ENCODE measurements around the gene ARL16. TPM values are rescaled to one million over a fixed set of nuclear protein-coding genes. Genes with fewer than 3 reads are reported as not detected.

Gene ARL16
- polyA plus RNA-seq (ENCODE audit: insufficient read length), result 28.2 TPM

GRCh38 chr17:81683584-81684441, at the start of gene ARL16, which contains the start of gene HGS:
Gene ARL16 (minus strand): TSS chr17:81683797. CDS start chr17:81683753, 44 bp downstream.
Gene HGS (plus strand): TSS chr17:81684011. CDS start chr17:81684067, 56 bp downstream.
- DNase-seq (ENCODE audit: low read depth), result peak; percentile 98

- DNase-seq (ENCODE audit: low read depth), result no peak
Observed at GRCh38 chr17:81727324-81728031, 43.9 kb upstream of the ARL16 start.

- DNase-seq (ENCODE audit: low read depth), result no peak
Observed at GRCh38 chr17:81726004-81726403, 42.4 kb upstream of the ARL16 start.

- no peak for DNase-seq (ENCODE audit: low read depth)
Observed at GRCh38 chr17:81725439-81725838, 41.8 kb upstream of the ARL16 start.

- no peak for DNase-seq (ENCODE audit: low read depth)
Observed at GRCh38 chr17:81723651-81724209, 40.1 kb upstream of the ARL16 start.

GRCh38 chr17:81722184-81723120, 38.9 kb upstream of the ARL16 start:
- no peak for DNase-seq (ENCODE audit: low read depth)

- DNase-seq (ENCODE audit: low read depth), result no peak
Observed at GRCh38 chr17:81720267-81721071, 36.9 kb upstream of the ARL16 start.

GRCh38 chr17:81719410-81720266, 36.0 kb upstream of the ARL16 start:
- no peak for DNase-seq (ENCODE audit: low read depth)

- no peak for DNase-seq (ENCODE audit: low read depth)
Observed at GRCh38 chr17:81717766-81718089, 34.1 kb upstream of the ARL16 start.

- DNase-seq (ENCODE audit: low read depth), result no peak
Observed at GRCh38 chr17:81717049-81717765, 33.6 kb upstream of the ARL16 start.

GRCh38 chr17:81716674-81716996, 33.0 kb upstream of the ARL16 start:
- no peak for DNase-seq (ENCODE audit: low read depth)

GRCh38 chr17:81715872-81716673, 32.5 kb upstream of the ARL16 start:
- no peak for DNase-seq (ENCODE audit: low read depth)

- DNase-seq (ENCODE audit: low read depth), result no peak
Observed at GRCh38 chr17:81715107-81715871, 31.7 kb upstream of the ARL16 start.

- no peak for DNase-seq (ENCODE audit: low read depth)
Observed at GRCh38 chr17:81714412-81715106, 31.0 kb upstream of the ARL16 start.

- no peak for DNase-seq (ENCODE audit: low read depth)
Observed at GRCh38 chr17:81713556-81714411, 30.2 kb upstream of the ARL16 start.

- DNase-seq (ENCODE audit: low read depth), result no peak
Observed at GRCh38 chr17:81713004-81713555, 29.5 kb upstream of the ARL16 start.

Measured in forelimb muscle (tissue), 1 donor.